HG03135 (cell line): ENCODE measurements around the gene SLX9.
"Not testable (repeated sequence)": the region's sequence is repeated elsewhere in the genome, so short reads cannot be mapped to it uniquely, and the experiment has no call there.

Experiments used
- ATAC-seq: cut with Tn5 transposase; IDR thresholded peaks from one replicate; pipeline ENCODE4 v1.9.1; 2021; ENCODE audit warnings: mild to moderate bottlenecking, moderate library complexity; ENCODE audit not compliant: unreplicated experiment

The SLX9 gene

DNA sequence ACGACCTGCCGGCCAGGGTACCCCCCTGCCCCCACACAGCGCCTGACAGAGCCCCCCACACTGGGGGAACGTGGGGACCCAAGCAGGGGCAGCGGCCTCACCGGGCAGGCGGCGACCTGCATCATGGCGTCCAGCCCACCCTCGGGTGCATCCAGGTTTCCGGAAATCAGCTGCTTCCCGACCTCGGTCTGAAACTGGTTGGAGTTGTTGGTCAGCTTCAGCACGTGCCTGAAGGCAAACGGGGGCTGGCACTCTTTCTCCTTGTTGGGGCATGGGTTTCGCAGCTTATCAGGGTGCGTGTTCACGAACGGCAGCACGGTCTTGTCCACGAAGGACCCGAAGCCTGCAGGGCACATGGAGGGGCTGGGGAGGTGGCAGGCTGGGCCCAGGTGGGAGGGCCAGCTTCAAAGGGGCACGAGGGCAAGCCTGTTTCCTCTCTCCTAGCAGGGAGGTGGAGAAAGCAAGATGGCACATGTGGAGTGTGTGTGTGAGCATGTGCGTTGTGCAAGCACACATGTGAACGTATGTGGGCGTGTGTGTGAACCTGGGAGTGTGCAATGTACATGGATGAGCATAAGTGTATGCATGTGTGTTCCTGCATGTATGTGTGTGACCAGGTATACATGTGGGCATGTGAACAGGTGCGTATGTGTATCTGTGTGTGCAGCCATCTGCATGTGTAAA is 38.3 kb upstream of the SLX9 start:
- no peak for ATAC-seq

DNA sequence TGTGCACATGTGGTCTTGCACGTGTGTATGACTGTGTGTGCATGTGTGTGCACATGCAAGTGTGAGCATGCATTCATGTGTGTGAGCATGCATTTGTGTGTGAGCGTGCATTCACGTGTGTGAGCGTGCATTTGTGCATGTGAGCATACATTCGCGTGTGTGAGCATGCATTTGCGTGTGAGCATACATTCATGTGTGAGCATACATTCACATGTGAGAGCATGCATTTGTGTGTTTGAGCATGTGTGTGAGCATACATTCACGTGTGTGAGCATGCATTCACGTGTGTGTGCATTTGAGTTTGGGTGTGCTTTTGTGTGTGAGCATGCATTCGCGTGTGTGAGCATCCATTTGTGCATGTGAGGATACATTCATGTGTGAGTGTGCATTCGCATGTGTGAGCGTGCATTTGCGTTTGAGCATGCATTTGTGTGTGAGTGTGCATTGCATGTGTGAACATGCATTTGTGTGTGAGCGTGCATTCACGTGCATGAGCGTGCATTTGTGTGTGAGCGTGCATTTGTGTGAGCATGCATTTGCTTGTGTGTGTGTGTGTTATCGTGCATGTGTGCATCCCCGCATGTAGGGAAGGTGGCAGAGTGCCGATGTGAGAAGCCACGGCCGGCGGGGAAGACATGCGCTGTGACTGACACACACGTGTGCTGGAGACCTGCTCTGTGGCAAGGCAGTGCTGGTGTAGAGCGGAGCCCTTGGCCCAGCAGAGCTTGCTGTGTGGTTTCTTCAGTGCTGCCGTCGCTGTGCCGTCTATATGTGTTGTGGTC is 37.4 kb upstream of the SLX9 start:
- no peak for ATAC-seq

DNA sequence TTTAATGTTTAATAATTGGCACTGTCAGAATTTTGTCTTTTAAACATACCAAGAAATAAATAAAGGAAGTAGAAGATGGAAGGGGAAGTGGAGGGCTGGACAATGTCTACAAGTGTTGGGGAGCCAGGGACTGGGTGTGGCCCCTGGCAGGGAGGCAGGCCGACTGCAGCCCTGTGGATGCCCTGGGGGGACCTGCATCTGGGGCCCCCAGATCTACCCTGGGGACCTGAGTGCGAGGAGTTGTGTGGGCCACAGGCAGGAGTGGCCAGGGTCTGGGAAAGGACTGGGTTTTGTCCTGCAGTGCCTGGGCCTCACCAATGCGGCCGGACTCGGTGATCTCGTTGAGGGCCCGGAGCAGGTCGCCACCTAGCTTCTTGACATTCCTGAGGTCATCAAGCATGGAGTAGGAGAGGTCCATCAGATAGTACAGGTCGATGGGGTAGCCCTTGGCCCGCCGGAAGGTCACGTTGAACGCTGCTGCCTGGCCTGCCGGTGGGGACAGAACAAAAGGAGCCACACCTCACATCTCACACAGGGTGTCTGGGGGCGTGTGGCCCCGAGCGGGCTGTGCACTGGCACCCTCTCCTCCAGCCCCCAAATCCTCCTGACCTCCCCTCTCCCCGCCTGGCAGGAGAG is 36.7 kb upstream of the SLX9 start:
- no peak for ATAC-seq

DNA sequence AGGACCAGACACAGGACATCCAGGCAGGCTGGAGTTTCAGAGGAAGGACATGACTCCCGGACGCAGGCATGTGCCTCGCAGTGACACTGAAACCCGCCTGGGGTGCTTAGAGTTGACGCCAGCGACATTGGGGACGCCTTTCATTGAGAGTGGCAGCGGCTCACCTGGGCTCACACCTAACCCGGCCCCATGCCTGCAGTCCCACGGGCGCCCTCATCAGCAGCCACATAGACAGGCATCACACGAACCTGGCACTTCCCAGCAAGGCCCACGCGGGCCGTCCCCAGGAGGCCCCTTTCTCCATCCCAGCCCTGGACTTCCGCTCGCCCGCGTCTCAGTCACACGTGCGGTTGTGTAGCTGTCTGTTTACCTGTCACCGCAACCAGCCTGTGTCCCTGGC is 36.1 kb upstream of the SLX9 start:
- no peak for ATAC-seq

DNA sequence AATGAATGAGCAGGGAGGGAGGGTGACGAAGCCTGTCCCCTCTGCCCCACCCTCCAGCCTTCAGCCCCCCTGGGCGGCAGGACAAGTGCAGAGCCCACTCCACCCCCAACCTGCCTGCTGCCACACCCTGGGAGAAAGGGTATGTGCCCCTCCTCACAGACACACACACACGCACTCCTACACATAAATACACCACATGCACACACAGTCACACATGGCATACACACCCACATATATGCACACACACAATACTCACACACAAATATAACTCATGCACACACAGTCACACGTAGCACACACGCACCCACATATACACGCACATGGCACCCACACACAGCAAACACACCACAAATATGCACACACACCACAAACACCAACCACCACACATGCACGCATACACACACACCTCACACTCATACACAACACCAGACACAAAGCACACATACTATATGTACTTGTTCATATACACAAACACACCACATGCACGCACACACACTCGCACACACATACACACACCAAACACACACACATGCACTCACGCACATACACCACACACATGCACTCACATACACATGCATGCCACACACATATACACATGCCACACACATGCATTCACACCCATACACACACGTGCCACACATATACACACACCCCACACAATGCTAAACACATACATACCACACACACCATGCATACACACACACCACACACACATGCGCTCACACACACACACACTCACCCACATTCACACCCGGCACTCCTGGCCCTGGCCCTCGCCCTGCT is 35.5 kb upstream of the SLX9 start:
- ATAC-seq = no peak

DNA sequence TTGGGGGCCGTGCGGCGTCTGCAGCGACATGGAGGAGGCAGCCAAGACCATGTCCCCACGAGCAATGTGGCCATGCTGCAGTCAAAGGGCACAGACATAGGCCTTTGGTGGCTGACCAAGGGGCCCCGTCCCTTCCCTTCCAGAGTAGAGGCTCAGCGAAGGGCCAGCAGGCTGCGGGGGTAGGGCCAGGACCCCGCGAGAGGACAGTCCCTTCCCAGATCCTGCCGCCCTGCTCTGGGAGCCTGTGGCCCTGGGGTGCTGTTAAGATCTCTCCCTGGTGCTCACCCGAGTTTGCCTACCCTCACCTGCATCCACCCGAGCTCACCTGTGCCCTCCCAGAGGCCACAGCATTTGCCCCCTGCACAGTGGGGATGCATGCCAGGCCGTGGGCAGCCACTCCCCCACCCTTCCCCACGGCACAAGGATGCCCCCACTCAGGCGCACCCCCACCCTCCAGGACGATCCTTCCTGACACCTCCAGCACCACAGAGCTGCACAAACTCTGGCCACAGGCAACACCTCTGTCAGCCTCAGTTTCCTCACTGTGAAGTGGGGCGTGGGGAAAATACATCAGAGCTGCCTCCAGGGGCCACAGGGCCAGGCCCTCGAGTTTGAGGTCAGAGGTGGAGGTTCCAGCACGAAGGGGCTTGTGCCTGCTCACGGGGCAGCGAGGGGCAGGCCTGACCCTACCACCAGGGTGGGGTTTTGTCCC is 34.7 kb upstream of the SLX9 start:
- ATAC-seq = no peak

DNA sequence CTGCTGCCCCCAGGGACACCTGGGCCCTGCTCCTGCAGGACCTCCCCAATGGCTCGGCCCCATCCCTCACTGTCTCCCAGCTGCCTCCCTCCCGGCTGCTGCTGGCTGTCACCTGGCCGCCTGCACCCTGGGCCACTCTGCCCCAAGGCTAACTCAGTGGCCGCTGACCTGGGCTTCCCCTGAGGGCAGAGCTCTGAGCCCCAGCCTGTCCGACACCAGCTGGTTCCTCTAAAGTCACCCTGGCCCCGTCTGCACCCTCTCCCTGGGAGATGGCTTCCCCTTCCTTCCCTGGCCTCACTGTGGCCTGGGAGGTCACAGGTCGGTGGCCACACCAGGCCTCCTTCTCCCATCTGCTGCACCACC is 34.1 kb upstream of the SLX9 start:
- no peak for ATAC-seq

DNA sequence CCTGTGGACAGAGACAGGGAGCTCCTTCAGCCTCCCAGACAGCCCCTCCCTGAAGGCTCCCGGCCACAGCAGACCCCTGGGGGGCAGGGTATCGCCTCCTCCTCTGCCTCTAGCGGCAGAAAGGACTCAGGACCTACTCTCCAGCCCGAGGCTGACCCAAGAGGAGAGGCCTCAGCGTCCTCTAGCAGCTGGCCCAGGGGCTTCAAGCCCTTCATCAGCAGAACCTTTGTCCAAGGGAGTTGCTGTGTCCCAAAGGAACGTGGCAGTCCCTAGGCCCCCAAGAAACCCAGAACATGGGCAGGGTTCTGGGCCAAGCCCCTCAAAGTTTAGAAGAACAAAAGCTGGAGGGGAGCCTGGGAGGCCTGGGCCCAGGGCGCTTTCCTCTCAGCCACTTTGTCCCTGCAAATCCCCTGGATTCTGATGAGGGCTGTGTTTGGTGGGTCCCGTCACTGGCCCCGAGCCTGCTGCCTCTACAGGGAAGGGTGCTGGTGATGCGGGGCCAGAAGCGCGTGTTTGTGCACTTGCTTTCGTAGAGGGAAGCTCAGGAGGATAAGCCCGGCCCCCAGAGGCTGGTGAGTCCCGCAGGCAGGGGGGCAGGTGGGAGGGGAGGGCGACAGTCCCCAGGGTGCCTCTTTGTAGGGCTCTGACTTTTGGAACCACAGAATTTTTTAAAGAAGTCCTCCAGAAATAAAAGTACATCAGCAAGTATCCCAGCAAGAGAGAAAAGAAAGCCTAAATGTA is 32.4 kb upstream of the SLX9 start:
- ATAC-seq = no peak

DNA sequence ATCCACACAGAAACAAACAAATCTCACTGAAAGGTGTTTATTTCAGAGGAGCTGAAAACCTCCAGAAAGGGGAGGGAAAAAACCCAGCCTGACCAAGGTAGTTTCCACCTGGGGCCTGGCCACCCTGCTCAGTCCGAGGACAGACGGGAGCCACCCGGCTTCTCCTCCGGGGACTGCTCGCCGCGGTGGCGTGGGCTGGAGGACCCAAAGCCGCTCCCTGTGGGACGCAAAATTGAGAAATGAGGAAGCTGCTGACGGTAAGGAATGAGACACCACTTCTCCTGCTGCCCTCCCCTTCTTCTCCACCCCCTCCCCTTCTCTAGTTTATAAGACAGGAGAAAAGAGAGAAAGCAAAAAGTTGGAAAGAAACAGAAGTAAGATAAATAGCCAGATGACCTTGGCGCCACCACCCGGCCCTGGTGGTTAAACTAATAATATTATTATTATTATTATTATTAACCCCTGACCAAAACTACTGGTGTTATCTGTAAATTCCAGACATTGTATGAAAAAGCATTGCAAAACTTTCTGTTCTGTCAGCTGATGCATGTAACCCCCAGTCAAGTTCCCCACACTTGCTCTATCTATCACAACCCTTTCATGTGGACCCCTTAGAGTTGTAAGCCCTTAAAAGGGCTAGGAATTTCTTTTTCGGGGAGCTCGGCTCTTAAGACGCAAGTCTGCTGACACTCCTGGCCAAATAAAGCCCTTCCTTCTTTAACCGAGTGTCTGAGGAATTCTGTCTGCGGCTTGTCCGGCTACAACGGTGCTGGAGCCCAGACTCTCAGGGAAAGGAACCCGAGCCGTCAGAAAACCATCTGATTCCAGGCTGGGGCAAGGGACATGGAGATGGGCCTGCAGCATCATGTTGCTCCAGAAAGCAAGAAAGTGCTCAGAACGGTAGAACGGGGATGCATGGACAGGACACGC is 31.6 kb upstream of the SLX9 start:
- no peak for ATAC-seq

DNA sequence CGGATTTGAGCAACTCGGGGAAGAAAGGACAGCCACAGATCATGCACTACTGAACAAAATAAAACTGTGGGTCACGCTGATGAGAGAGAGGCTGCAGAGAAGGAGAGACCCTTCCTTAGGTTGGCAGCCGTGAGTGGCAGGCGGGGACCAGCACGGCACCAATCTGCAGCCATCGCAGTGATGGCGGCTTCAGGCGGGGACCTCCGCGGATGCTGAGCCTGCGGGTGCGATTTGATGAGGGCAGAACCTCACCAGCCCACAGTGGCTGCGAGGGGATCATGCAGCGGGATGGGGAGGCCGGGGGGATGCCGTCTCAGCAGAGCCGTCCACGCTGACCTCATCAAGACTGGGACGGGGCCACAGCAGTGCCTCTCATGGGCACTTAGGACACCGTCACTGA is 30.9 kb upstream of the SLX9 start:
- ATAC-seq = no peak

DNA sequence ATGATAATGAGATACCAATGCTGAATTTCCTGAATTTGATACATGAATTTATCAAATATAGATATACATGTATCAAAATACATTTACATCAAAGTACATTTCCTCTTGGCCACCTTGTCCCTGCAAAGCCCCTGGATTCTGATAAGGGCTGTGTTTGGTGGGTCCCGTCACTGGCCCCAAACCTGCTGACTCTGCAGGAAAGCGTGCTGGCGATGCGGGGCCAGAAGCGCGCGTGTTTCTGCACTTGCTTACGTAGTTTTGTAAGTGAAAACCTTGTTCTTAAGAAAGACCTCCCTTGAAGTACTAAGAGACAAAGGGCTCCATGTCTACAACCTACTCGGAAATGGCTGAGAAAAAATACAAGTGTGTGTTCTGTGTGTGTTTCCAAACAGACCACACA is 30.1 kb upstream of the SLX9 start:
- ATAC-seq = no peak

DNA sequence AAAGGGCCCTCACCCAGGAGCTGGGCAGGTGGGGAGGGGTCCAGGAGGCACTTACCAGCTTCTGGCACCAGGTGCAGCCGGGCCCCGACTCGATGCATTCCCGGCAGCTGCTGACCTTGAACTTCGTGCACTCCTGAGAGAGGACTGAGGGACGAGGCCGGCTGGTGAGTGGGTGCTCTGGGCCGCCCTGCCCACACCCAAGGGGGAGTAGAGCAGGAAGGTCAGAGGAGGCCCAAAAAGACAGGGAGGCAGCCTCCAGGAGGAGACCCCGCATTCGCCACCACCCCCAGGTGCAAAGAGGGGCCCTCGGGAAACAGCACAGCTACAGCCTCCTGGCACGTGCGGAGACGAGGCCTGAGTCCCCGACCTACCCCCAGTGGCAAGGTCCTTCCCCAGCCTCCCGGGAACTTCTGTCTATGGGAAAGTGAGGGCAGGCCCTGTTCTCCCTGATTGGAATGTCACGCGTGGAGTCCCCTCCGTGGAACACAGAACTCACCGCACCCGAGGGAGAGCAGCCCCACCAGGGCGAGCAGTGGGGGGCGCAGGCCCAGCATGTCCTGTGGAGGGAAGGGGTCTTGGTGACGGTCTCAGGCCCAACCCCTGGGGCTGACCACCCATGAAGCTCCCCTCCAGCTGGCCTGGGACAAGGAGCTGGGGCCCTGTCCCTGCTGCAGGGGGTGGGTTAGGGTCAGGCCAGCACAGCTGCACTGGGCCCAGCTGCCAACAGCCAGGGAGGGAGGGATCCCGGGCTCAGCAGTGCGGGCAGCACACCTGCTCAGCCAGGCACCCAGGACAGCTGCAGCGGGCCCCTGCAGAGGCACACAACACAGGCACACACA is 29.4 kb upstream of the SLX9 start:
- no peak for ATAC-seq

DNA sequence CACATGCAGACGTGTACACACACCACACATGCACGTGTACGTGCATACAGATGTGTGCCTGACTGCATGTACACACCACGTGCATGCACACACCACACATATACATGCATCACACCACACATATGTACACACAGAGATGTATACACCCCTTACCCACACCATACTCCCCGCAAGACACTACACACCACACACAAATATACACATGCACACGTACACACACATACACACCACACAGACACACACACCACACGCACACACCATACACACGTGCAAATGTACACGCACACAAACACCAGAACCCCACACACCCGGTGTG is 28.8 kb upstream of the SLX9 start:
- no peak for ATAC-seq

DNA sequence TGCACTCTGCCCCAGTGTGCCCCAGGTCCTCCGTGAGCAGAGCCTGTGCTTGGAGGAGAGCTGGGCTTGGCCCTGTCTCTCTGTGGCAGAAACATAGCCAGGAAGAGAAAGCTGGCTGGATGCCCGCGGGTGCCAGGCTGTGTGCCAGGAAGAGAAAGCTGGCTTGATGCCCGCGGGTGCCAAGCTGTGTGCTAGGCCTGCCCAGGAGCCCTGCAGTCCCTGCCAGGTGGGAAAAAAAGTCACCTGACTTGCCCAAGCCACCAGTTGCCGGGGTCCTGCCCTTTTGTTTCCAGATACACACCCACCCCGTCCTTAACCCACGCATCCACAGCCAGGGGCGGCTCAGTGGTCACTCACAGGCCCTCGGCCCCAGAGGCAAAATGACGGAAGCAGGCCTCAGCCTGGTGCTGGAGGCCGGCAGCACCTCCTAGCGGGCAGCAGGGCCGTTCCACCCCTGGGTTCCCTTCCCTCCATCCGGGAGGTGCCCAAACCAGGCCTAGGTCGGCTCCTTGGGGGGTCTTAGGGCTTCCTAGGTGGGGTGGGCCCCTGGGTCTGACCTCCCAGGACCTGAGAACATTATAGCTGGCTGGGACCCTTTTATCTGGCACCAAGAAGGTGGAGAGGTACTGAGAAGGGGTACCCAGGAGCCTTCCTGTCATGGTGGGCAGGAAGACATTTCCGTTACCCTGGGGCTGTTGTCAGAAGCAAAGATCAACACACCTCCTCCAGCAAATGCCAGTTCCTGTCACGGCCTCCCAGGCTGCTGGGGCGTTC is 28.3 kb upstream of the SLX9 start:
- no peak for ATAC-seq

DNA sequence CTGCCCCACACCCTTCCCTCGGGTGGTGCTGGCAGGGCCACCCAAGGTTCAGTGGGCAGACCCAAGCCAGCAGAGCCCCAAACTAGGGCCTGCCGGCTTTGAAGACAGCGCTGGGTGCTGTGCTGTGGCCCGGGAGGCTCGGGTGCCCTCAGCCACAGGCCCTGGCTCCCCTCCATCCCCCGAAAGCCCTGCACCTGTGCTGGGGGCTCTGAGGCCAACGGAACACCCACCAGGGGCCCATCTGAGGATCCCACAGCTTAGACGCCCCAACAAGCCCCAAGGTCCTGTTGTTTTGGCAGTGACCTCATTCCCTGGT is 27.7 kb upstream of the SLX9 start:
- no peak for ATAC-seq

DNA sequence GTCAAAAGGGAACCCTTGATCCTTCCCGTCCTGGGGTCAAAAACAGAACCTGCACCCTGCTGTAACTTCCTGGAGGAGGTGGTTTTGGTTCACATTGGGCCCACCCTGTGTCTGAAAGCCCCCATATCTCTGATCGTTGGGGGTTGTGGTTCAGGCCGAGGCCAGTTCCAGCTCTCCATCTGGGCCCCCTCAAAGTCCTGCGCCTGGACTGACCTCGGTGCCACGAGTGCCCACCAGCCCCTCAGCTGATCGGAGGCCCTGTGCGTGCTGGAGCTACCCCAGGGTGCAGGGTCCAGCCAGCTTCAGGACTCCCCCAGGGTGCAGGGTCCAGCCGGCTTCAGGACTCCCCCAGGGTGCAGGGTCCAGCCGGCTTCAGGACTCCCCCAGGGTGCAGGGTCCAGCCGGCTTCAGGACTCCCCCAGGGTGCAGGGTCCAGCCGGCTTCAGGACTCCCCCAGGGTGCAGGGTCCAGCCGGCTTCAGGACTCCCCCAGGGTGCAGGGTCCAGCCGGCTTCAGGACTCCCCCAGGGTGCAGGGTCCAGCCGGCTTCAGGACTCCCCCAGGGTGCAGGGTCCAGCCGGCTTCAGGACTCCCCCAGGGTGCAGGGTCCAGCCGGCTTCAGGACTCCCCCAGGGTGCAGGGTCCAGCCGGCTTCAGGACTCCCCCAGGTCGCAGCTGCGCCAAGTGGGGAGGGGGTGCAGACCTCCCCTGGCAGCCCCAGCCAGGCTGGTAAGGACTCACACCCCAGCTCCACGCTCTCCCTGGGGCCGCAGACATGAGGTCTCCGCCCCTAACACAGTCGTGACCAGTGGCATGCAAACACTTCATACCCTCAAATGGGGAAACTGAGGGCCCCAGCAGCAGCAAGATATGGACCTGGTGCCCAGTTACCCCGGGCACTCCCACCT is 27.1 kb upstream of the SLX9 start:
- not testable (repeated sequence) for ATAC-seq
